GM23338 (cell line): ENCODE data around the gene FTCDNL1. TPM values are rescaled to one million over a fixed set of nuclear protein-coding genes. Genes with fewer than 3 reads are reported as not detected.

Experiments
- ATAC-seq: fragments of 200-7000 bp; cut with Tn5 transposase; 3 replicates; pipeline ENCODE4 v1.9.1; 2020
- DNase-seq: peaks from one replicate; pipeline ENCODE4 v3.0.0-alpha.2; 2015; ENCODE audit warnings: low spot score
- H2AFZ ChIP-seq: fragments of 200-600 bp; sonication (generic); 2 replicates; pipeline ENCODE4 v1.8.0; 2016; ENCODE audit warnings: antibody characterized with exemption, mild to moderate bottlenecking, moderate library complexity
- H3F3A ChIP-seq: fragments of 200-600 bp; sonication (generic); replicated peaks from 2 replicates; pipeline ENCODE4 v1.8.0; 2017; ENCODE audit warnings: antibody characterized with exemption, mixed run types, low read depth
- H3K27ac ChIP-seq: fragments of 200-600 bp; sonication (generic); 2 replicates; pipeline ENCODE4 v1.6.1; 2016; ENCODE audit warnings: low read depth
- H3K27me3 ChIP-seq: fragments of 200-600 bp; sonication (generic); 2 replicates; pipeline ENCODE4 v1.8.0; 2016; ENCODE audit warnings: mild to moderate bottlenecking, mixed run types, moderate library complexity; ENCODE audit not compliant: insufficient read depth
- H3K36me3 ChIP-seq: fragments of 200-600 bp; sonication (generic); 2 replicates; pipeline ENCODE4 v1.8.0; 2016; ENCODE audit warnings: mild to moderate bottlenecking; ENCODE audit not compliant: insufficient read depth
- H3K4me1 ChIP-seq: fragments of 200-600 bp; sonication (generic); 2 replicates; pipeline ENCODE4 v1.8.0; 2016; ENCODE audit warnings: mild to moderate bottlenecking, moderate library complexity; ENCODE audit not compliant: insufficient read depth
- H3K4me2 ChIP-seq: fragments of 200-600 bp; sonication (generic); 2 replicates; pipeline ENCODE4 v1.7.1; 2017; ENCODE audit warnings: mixed run types
- H3K4me3 ChIP-seq: fragments of 200-600 bp; sonication (generic); 2 replicates; pipeline ENCODE4 v1.6.1; 2016; ENCODE audit warnings: mixed run types
- H3K79me2 ChIP-seq: fragments of 200-600 bp; sonication (generic); replicated peaks from 2 replicates; pipeline ENCODE4 v1.8.0; 2017; ENCODE audit warnings: mild to moderate bottlenecking; ENCODE audit not compliant: insufficient read depth
- H3K9me2 ChIP-seq: fragments of 200-600 bp; sonication (generic); 2 replicates; pipeline ENCODE4 v1.8.0; 2017; ENCODE audit not compliant: insufficient read depth
- H4K20me1 ChIP-seq: fragments of 200-600 bp; sonication (generic); replicated peaks from 2 replicates; pipeline ENCODE4 v1.8.0; 2017; ENCODE audit warnings: mild to moderate bottlenecking; ENCODE audit not compliant: insufficient read depth
- H3K27ac Mint-ChIP-seq: 2 replicates; pipeline ENCODE4 v1.8.0; 2020; ENCODE audit warnings: inconsistent platforms, mild to moderate bottlenecking, moderate library complexity, mixed read lengths
- H3K27me3 Mint-ChIP-seq: 3 replicates; pipeline ENCODE4 v1.8.0; 2022; ENCODE audit warnings: low read depth, mild to moderate bottlenecking, moderate library complexity, mixed read lengths, inconsistent platforms; ENCODE audit not compliant: insufficient read depth, poor library complexity
- H3K36me3 Mint-ChIP-seq: 3 replicates; pipeline ENCODE4 v1.8.0; 2021; ENCODE audit warnings: low read depth, mild to moderate bottlenecking, inconsistent platforms, moderate library complexity, mixed read lengths
- H3K4me1 Mint-ChIP-seq: 3 replicates; pipeline ENCODE4 v1.8.0; 2020; ENCODE audit warnings: mild to moderate bottlenecking, inconsistent platforms, mixed read lengths
- H3K4me3 Mint-ChIP-seq: 3 replicates; pipeline ENCODE4 v1.8.0; 2021; ENCODE audit warnings: moderate library complexity, mild to moderate bottlenecking, inconsistent platforms, mixed read lengths
- H3K9me3 Mint-ChIP-seq: 3 replicates; pipeline ENCODE4 v1.8.0; 2020; ENCODE audit warnings: moderate library complexity, mild to moderate bottlenecking, inconsistent platforms, mixed read lengths
- CREB1 ChIP-seq: fragments of 250-450 bp; sonication (Bioruptor Pico); IDR thresholded peaks from 2 replicates; pipeline ENCODE4 v1.5.0; 2020; ENCODE audit warnings: low read depth, mild to moderate bottlenecking, moderate library complexity
- EZH2 ChIP-seq: fragments of 200-600 bp; sonication (generic); IDR thresholded peaks from one replicate; pipeline ENCODE4 v1.8.0; 2017; ENCODE audit warnings: antibody characterized with exemption, mild to moderate bottlenecking, low read depth; ENCODE audit not compliant: unreplicated experiment
- EZH2phosphoT487 ChIP-seq: fragments of 200-600 bp; sonication (generic); IDR thresholded peaks from one replicate; pipeline ENCODE4 v1.8.1; 2018; ENCODE audit warnings: antibody characterized with exemption; ENCODE audit not compliant: unreplicated experiment
- JUNB ChIP-seq: IDR thresholded peaks from one replicate; pipeline ENCODE4 v1.6.1; 2016; ENCODE audit warnings: antibody characterized with exemption; ENCODE audit not compliant: unreplicated experiment
- NANOG ChIP-seq: IDR thresholded peaks from 2 replicates; pipeline ENCODE4 v1.6.1; 2016; ENCODE audit warnings: antibody characterized with exemption, borderline replicate concordance
- POLR2AphosphoS5 ChIP-seq: IDR thresholded peaks from 2 replicates; pipeline ENCODE4 v1.6.1; 2016; ENCODE audit warnings: antibody characterized with exemption, low read depth
- STAT1 ChIP-seq: IDR thresholded peaks from one replicate; pipeline ENCODE4 v1.6.1; 2016; ENCODE audit warnings: antibody characterized with exemption; ENCODE audit not compliant: unreplicated experiment
- ZNF114 ChIP-seq: fragments of 250-450 bp; sonication (Bioruptor Pico); IDR thresholded peaks from 2 replicates; pipeline ENCODE4 v1.5.0; 2020; ENCODE audit warnings: mild to moderate bottlenecking, moderate library complexity
- ZNF331 ChIP-seq: fragments of 250-450 bp; sonication (Bioruptor Pico); IDR thresholded peaks from 2 replicates; pipeline ENCODE4 v1.5.0; 2020; ENCODE audit warnings: low read depth, mild to moderate bottlenecking, moderate library complexity
- polyA plus RNA-seq: library from polyadenylated mRNA; unstranded; fragments of >200 nt; fragmentation: Nextera tagmentation; extraction: Ambion mirVana; gene quantifications from 2 replicates; pipeline ENCODE4 v1.2.1, GENCODE V29; 2016
- total RNA-seq: library from RNA; depleted of rRNA; stranded (reverse); fragments of >200 nt; shearing (Covaris generic); gene quantifications from 2 replicates; pipeline ENCODE4 v1.2.3, GENCODE V29; 2014
- TF ChIP-seq, protein P1 (sequence below): IDR thresholded peaks from 2 replicates; pipeline ENCODE4 v1.6.1; 2016; ENCODE audit warnings: antibody characterized with exemption
- TF ChIP-seq, protein P2 (sequence below), 2 experiments: fragments of 200-600 bp in 1 of 2; sonication (generic) in 1 of 2; conservative IDR thresholded peaks; 2 replicates each; pipeline versions ENCODE4 v1.5.1 to v1.6.1; 2016 to 2017; ENCODE audit warnings: antibody characterized with exemption in 2 of 2, low read depth in 2 of 2, mild to moderate bottlenecking in 2 of 2, moderate library complexity in 1 of 2
- TF ChIP-seq, protein P3 (sequence below): fragments of 250-450 bp; sonication (Bioruptor Pico); IDR thresholded peaks from 2 replicates; pipeline ENCODE4 v1.5.0; 2020; ENCODE audit warnings: mild to moderate bottlenecking, moderate library complexity
- TF ChIP-seq, protein P4 (sequence below): IDR thresholded peaks from one replicate; pipeline ENCODE4 v1.6.1; 2018; ENCODE audit warnings: antibody characterized with exemption; ENCODE audit not compliant: unreplicated experiment

The FTCDNL1 gene
- total and polyA plus RNA-seq, 2 experiments from 2014 or later = 1.7 to 2.0 TPM

DNA sequence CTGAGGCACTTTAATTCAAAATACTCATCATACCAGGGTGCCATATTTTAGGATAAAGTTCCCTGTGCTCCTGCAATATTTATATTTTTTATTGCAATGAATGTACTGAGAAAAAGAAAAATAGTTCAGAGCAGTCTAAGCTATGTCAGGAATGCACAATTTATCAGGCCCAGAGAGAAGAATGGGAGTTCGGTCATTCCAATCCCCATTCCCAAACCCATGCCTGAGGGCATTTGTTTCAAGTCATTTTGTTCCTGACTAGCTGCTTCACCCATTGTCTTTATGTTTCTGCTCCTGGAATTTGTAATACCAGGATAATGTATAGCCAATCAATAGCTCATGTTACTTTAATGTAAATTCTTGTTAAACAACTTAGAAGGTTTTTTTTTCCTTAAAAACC is 24.4 kb upstream of the FTCDNL1 start:
- no peaks in the 10 kb centered on the region for H3K79me2 ChIP-seq
- H3F3A ChIP-seq = no peaks in the 10 kb centered on the region
- no peaks in the 10 kb centered on the region for H4K20me1 ChIP-seq
- no peak overlapping the region for H3K27ac Mint-ChIP-seq
- H3K4me1 Mint-ChIP-seq = peaks cover 4% of the 10 kb centered on the region
- H3K27ac ChIP-seq = no peak overlapping the region
- peaks cover 35% of the 10 kb centered on the region for H3K36me3 Mint-ChIP-seq
- H3K4me3 ChIP-seq = no peak overlapping the region
- ATAC-seq (no peak), DNase-seq (peak; percentile 40)
- H3K27me3 ChIP-seq = no peaks in the 10 kb centered on the region
- peaks cover 14% of the 10 kb centered on the region; the same call in 1 of the 2 replicates for H3K36me3 ChIP-seq
- 0 out of 2 replicates have a peak, but pooled peaks cover 3% of the 10 kb centered on the region for H3K9me2 ChIP-seq
- H3K9me3 Mint-ChIP-seq = peaks cover 43% of the 10 kb centered on the region
- peaks cover 2% of the 10 kb centered on the region for H3K27me3 Mint-ChIP-seq
- TF ChIP-seq EZH2 (no peak), EZH2phosphoT487 (no peak), ZNF331 (CRISPR knock-in tag) (no peak), STAT1 (no peak), JUNB (no peak), CREB1 (no peak), NANOG (no peak), ZNF114 (CRISPR knock-in tag) (no peak), POLR2AphosphoS5 (no peak)
- TF ChIP-seq, protein P1, sequence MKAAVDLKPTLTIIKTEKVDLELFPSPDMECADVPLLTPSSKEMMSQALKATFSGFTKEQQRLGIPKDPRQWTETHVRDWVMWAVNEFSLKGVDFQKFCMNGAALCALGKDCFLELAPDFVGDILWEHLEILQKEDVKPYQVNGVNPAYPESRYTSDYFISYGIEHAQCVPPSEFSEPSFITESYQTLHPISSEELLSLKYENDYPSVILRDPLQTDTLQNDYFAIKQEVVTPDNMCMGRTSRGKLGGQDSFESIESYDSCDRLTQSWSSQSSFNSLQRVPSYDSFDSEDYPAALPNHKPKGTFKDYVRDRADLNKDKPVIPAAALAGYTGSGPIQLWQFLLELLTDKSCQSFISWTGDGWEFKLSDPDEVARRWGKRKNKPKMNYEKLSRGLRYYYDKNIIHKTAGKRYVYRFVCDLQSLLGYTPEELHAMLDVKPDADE = no peak
- TF ChIP-seq, protein P2, sequence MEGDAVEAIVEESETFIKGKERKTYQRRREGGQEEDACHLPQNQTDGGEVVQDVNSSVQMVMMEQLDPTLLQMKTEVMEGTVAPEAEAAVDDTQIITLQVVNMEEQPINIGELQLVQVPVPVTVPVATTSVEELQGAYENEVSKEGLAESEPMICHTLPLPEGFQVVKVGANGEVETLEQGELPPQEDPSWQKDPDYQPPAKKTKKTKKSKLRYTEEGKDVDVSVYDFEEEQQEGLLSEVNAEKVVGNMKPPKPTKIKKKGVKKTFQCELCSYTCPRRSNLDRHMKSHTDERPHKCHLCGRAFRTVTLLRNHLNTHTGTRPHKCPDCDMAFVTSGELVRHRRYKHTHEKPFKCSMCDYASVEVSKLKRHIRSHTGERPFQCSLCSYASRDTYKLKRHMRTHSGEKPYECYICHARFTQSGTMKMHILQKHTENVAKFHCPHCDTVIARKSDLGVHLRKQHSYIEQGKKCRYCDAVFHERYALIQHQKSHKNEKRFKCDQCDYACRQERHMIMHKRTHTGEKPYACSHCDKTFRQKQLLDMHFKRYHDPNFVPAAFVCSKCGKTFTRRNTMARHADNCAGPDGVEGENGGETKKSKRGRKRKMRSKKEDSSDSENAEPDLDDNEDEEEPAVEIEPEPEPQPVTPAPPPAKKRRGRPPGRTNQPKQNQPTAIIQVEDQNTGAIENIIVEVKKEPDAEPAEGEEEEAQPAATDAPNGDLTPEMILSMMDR (conservative IDR thresholded peaks at IDR 0.05; ENCODE audit: low read depth in 2 of 2) = no peak
- TF ChIP-seq, protein P3, sequence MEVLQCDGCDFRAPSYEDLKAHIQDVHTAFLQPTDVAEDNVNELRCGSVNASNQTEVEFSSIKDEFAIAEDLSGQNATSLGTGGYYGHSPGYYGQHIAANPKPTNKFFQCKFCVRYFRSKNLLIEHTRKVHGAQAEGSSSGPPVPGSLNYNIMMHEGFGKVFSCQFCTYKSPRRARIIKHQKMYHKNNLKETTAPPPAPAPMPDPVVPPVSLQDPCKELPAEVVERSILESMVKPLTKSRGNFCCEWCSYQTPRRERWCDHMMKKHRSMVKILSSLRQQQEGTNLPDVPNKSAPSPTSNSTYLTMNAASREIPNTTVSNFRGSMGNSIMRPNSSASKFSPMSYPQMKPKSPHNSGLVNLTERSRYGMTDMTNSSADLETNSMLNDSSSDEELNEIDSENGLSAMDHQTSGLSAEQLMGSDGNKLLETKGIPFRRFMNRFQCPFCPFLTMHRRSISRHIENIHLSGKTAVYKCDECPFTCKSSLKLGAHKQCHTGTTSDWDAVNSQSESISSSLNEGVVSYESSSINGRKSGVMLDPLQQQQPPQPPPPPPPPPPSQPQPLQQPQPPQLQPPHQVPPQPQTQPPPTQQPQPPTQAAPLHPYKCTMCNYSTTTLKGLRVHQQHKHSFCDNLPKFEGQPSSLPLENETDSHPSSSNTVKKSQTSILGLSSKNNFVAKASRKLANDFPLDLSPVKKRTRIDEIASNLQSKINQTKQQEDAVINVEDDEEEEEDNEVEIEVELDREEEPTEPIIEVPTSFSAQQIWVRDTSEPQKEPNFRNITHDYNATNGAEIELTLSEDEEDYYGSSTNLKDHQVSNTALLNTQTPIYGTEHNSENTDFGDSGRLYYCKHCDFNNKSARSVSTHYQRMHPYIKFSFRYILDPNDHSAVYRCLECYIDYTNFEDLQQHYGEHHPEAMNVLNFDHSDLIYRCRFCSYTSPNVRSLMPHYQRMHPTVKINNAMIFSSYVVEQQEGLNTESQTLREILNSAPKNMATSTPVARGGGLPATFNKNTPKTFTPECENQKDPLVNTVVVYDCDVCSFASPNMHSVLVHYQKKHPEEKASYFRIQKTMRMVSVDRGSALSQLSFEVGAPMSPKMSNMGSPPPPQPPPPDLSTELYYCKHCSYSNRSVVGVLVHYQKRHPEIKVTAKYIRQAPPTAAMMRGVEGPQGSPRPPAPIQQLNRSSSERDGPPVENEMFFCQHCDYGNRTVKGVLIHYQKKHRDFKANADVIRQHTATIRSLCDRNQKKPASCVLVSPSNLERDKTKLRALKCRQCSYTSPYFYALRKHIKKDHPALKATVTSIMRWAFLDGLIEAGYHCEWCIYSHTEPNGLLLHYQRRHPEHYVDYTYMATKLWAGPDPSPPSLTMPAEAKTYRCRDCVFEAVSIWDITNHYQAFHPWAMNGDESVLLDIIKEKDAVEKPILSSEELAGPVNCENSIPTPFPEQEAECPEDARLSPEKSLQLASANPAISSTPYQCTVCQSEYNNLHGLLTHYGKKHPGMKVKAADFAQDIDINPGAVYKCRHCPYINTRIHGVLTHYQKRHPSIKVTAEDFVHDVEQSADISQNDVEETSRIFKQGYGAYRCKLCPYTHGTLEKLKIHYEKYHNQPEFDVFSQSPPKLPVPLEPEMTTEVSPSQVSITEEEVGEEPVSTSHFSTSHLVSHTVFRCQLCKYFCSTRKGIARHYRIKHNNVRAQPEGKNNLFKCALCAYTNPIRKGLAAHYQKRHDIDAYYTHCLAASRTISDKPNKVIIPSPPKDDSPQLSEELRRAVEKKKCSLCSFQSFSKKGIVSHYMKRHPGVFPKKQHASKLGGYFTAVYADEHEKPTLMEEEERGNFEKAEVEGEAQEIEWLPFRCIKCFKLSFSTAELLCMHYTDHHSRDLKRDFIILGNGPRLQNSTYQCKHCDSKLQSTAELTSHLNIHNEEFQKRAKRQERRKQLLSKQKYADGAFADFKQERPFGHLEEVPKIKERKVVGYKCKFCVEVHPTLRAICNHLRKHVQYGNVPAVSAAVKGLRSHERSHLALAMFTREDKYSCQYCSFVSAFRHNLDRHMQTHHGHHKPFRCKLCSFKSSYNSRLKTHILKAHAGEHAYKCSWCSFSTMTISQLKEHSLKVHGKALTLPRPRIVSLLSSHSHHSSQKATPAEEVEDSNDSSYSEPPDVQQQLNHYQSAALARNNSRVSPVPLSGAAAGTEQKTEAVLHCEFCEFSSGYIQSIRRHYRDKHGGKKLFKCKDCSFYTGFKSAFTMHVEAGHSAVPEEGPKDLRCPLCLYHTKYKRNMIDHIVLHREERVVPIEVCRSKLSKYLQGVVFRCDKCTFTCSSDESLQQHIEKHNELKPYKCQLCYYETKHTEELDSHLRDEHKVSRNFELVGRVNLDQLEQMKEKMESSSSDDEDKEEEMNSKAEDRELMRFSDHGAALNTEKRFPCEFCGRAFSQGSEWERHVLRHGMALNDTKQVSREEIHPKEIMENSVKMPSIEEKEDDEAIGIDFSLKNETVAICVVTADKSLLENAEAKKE (CRISPR knock-in tag) = no peak
- TF ChIP-seq, protein P4, sequence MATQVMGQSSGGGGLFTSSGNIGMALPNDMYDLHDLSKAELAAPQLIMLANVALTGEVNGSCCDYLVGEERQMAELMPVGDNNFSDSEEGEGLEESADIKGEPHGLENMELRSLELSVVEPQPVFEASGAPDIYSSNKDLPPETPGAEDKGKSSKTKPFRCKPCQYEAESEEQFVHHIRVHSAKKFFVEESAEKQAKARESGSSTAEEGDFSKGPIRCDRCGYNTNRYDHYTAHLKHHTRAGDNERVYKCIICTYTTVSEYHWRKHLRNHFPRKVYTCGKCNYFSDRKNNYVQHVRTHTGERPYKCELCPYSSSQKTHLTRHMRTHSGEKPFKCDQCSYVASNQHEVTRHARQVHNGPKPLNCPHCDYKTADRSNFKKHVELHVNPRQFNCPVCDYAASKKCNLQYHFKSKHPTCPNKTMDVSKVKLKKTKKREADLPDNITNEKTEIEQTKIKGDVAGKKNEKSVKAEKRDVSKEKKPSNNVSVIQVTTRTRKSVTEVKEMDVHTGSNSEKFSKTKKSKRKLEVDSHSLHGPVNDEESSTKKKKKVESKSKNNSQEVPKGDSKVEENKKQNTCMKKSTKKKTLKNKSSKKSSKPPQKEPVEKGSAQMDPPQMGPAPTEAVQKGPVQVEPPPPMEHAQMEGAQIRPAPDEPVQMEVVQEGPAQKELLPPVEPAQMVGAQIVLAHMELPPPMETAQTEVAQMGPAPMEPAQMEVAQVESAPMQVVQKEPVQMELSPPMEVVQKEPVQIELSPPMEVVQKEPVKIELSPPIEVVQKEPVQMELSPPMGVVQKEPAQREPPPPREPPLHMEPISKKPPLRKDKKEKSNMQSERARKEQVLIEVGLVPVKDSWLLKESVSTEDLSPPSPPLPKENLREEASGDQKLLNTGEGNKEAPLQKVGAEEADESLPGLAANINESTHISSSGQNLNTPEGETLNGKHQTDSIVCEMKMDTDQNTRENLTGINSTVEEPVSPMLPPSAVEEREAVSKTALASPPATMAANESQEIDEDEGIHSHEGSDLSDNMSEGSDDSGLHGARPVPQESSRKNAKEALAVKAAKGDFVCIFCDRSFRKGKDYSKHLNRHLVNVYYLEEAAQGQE = no peak
- no peak overlapping the region for H3K4me2 ChIP-seq
- H2AFZ ChIP-seq = no peak overlapping the region
- H3K4me1 ChIP-seq = peaks cover 4% of the 10 kb centered on the region
- no peak overlapping the region for H3K4me3 Mint-ChIP-seq
